Fibroblast of lung (primary cell): ENCODE measurements around the gene GPHN.
"Not testable (repeated sequence)": the region's sequence is repeated elsewhere in the genome, so short reads cannot be mapped to it uniquely, and the experiment has no call there.

ENCODE experiments used
- CTCF ChIP-seq, 2 donors: IDR thresholded peaks in 1 of 2; conservative IDR thresholded peaks in 1 of 2; 1 replicate in 1 of 2; 2 replicates in 1 of 2; pipeline ENCODE4 v1.5.1; 2011 to 2012; ENCODE audit warnings: low read length in 2 of 2, control low read depth in 1 of 2, inconsistent platforms in 1 of 2, low read depth in 1 of 2, mild to moderate bottlenecking in 1 of 2
- EZH2 ChIP-seq: IDR thresholded peaks from 2 replicates; pipeline ENCODE4 v1.5.1; 2012; ENCODE audit warnings: low read length, control low read depth, mild to moderate bottlenecking; ENCODE audit errors: missing control alignments

- not testable (repeated sequence) for TF ChIP-seq CTCF (conservative IDR thresholded peaks at IDR 0.05 in 1 of 2, IDR thresholded peaks at IDR 0.05 in 1 of 2; ENCODE audit: low read depth in 1 of 2, low read length in 2 of 2); EZH2
Measured at GRCh38 chr14:66502836-66503235, 5.1 kb upstream of the GPHN start.
